Activated naive CD8-positive, alpha-beta T cell treated with anti-CD3 and anti-CD28 coated beads, Interleukin-2, amount 50 U/mL, for 24 hours (primary cell): ENCODE data around the gene RPGR.

Source experiments
- ATAC-seq: fragments of 150-1000 bp; cut with Tn5 transposase; one replicate; pipeline ENCODE4 v1.10.0; 2021
- DNase-seq: peaks from one replicate; pipeline ENCODE4 v3.0.0; 2021
- H3K27ac Mint-ChIP-seq: one replicate; pipeline ENCODE4 v1.8.0; 2021; ENCODE audit warnings: mild to moderate bottlenecking, mixed read lengths
- H3K27me3 Mint-ChIP-seq: one replicate; pipeline ENCODE4 v1.8.0; 2021; ENCODE audit warnings: mixed read lengths
- H3K36me3 Mint-ChIP-seq: one replicate; pipeline ENCODE4 v1.8.0; 2021; ENCODE audit warnings: low read depth, mixed read lengths
- H3K4me1 Mint-ChIP-seq: one replicate; pipeline ENCODE4 v1.8.0; 2021; ENCODE audit warnings: mixed read lengths
- H3K4me3 Mint-ChIP-seq: one replicate; pipeline ENCODE4 v1.8.0; 2021; ENCODE audit warnings: mild to moderate bottlenecking, moderate library complexity, mixed read lengths
- H3K9me3 Mint-ChIP-seq: one replicate; pipeline ENCODE4 v1.8.0; 2021; ENCODE audit warnings: mixed read lengths

RPGR gene

GRCh38 chrX:38342853-38343778 is 15.8 kb upstream of the RPGR start:
- H3K4me3 Mint-ChIP-seq = no peak overlapping the region
- H3K9me3 Mint-ChIP-seq = no peaks in the 10 kb centered on the region
- no peak for ATAC-seq
- DNase-seq = no peak
- H3K4me1 Mint-ChIP-seq = no peaks in the 10 kb centered on the region
- H3K27ac Mint-ChIP-seq = no peak overlapping the region
- H3K27me3 Mint-ChIP-seq = no peaks in the 10 kb centered on the region
- no peaks in the 10 kb centered on the region for H3K36me3 Mint-ChIP-seq

- Mint-ChIP-seq H3K36me3 (no peaks in the 10 kb centered on the region), H3K4me1 (no peaks in the 10 kb centered on the region), H3K4me3 (no peak overlapping the region), H3K9me3 (no peaks in the 10 kb centered on the region), H3K27ac (no peak overlapping the region), H3K27me3 (peaks cover 2% of the 10 kb centered on the region)
- DNase-seq (no peak), ATAC-seq (no peak)
Measured at GRCh38 chrX:38341442-38341841, 14.1 kb upstream of the RPGR start.

- H3K4me3 Mint-ChIP-seq = no peak overlapping the region
- no peak overlapping the region for H3K27ac Mint-ChIP-seq
- H3K9me3 Mint-ChIP-seq = no peaks in the 10 kb centered on the region
- no peak for DNase-seq
- no peaks in the 10 kb centered on the region for H3K36me3 Mint-ChIP-seq
- ATAC-seq = no peak
- no peaks in the 10 kb centered on the region for H3K4me1 Mint-ChIP-seq
- H3K27me3 Mint-ChIP-seq = peaks cover 2% of the 10 kb centered on the region
Measured at GRCh38 chrX:38336538-38337240, 9.4 kb upstream of the RPGR start.

GRCh38 chrX:38335382-38335781 is 8.1 kb upstream of the RPGR start:
- Mint-ChIP-seq H3K36me3 (no peaks in the 10 kb centered on the region), H3K27ac (no peak overlapping the region), H3K4me3 (no peak overlapping the region), H3K4me1 (no peaks in the 10 kb centered on the region), H3K27me3 (peaks cover 2% of the 10 kb centered on the region), H3K9me3 (no peaks in the 10 kb centered on the region)
- ATAC-seq = no peak
- DNase-seq = no peak

- ATAC-seq (no peak), DNase-seq (no peak)
- Mint-ChIP-seq H3K9me3 (no peaks in the 10 kb centered on the region), H3K4me3 (no peak overlapping the region), H3K27me3 (peaks cover 2% of the 10 kb centered on the region), H3K36me3 (no peaks in the 10 kb centered on the region), H3K27ac (no peak overlapping the region), H3K4me1 (peaks cover 9% of the 10 kb centered on the region)
Measured at GRCh38 chrX:38332505-38332904, 5.2 kb upstream of the RPGR start.

GRCh38 chrX:38327775-38328081 is 419 bp upstream of the RPGR start:
- no peaks in the 10 kb centered on the region for H3K9me3 Mint-ChIP-seq
- peaks cover 18% of the 10 kb centered on the region for H3K4me1 Mint-ChIP-seq
- ATAC-seq = no peak
- peak overlapping the region; percentile 85 for H3K4me3 Mint-ChIP-seq
- H3K36me3 Mint-ChIP-seq = no peaks in the 10 kb centered on the region
- DNase-seq = no peak
- no peaks in the 10 kb centered on the region for H3K27me3 Mint-ChIP-seq
- peak overlapping the region; percentile 67 for H3K27ac Mint-ChIP-seq

- DNase-seq (no peak), ATAC-seq (no peak)
- Mint-ChIP-seq H3K27ac (peak overlapping the region; percentile 39), H3K27me3 (no peaks in the 10 kb centered on the region), H3K4me3 (peak overlapping the region; percentile 85), H3K36me3 (peaks cover 3% of the 10 kb centered on the region), H3K9me3 (no peaks in the 10 kb centered on the region), H3K4me1 (peaks cover 18% of the 10 kb centered on the region)
Measured at GRCh38 chrX:38326086-38326485, 1.2 kb downstream of the RPGR start.

- no peak overlapping the region for H3K4me3 Mint-ChIP-seq
- ATAC-seq = no peak
- H3K9me3 Mint-ChIP-seq = no peaks in the 10 kb centered on the region
- H3K4me1 Mint-ChIP-seq = peaks cover 5% of the 10 kb centered on the region
- no peaks in the 10 kb centered on the region for H3K27me3 Mint-ChIP-seq
- no peak for DNase-seq
- H3K27ac Mint-ChIP-seq = no peak overlapping the region
- H3K36me3 Mint-ChIP-seq = peaks cover 3% of the 10 kb centered on the region
Measured at GRCh38 chrX:38320819-38321218, 6.5 kb downstream of the RPGR start.

GRCh38 chrX:38318606-38319005 is 8.7 kb downstream of the RPGR start:
- ATAC-seq = no peak
- no peak for DNase-seq
- Mint-ChIP-seq H3K27me3 (no peaks in the 10 kb centered on the region), H3K4me1 (no peaks in the 10 kb centered on the region), H3K36me3 (peaks cover 6% of the 10 kb centered on the region), H3K27ac (no peak overlapping the region), H3K4me3 (no peak overlapping the region), H3K9me3 (no peaks in the 10 kb centered on the region)

- H3K36me3 Mint-ChIP-seq = peaks cover 6% of the 10 kb centered on the region
- no peaks in the 10 kb centered on the region for H3K27me3 Mint-ChIP-seq
- no peaks in the 10 kb centered on the region for H3K9me3 Mint-ChIP-seq
- no peak overlapping the region for H3K4me3 Mint-ChIP-seq
- H3K4me1 Mint-ChIP-seq = no peaks in the 10 kb centered on the region
- no peak overlapping the region for H3K27ac Mint-ChIP-seq
- no peak for DNase-seq
- no peak for ATAC-seq
Measured at GRCh38 chrX:38318196-38318595, 9.1 kb downstream of the RPGR start.

GRCh38 chrX:38315186-38315585 is 12.1 kb downstream of the RPGR start:
- ATAC-seq = no peak
- H3K4me3 Mint-ChIP-seq = no peak overlapping the region

GRCh38 chrX:38313190-38313589 is 14.1 kb downstream of the RPGR start:
- Mint-ChIP-seq H3K27me3 (no peaks in the 10 kb centered on the region), H3K4me3 (no peak overlapping the region), H3K27ac (no peak overlapping the region), H3K9me3 (no peaks in the 10 kb centered on the region), H3K4me1 (no peaks in the 10 kb centered on the region), H3K36me3 (peaks cover 7% of the 10 kb centered on the region)
- ATAC-seq (no peak), DNase-seq (no peak)

More at GRCh38 chrX:38315186-38315585, 12.1 kb downstream of the RPGR start:
- Mint-ChIP-seq H3K4me1 (no peaks in the 10 kb centered on the region), H3K27me3 (no peaks in the 10 kb centered on the region), H3K9me3 (no peaks in the 10 kb centered on the region), H3K27ac (no peak overlapping the region), H3K36me3 (peaks cover 7% of the 10 kb centered on the region)
- no peak for DNase-seq

- Mint-ChIP-seq H3K9me3 (no peaks in the 10 kb centered on the region), H3K36me3 (peaks cover 9% of the 10 kb centered on the region), H3K27ac (no peak overlapping the region), H3K27me3 (no peaks in the 10 kb centered on the region), H3K4me1 (no peaks in the 10 kb centered on the region), H3K4me3 (no peak overlapping the region)
- ATAC-seq (no peak), DNase-seq (no peak)
Measured at GRCh38 chrX:38312436-38312835, 14.9 kb downstream of the RPGR start.

GRCh38 chrX:38311743-38312142 is 15.6 kb downstream of the RPGR start:
- ATAC-seq (no peak), DNase-seq (no peak)
- no peak overlapping the region for H3K27ac Mint-ChIP-seq
- no peaks in the 10 kb centered on the region for H3K27me3 Mint-ChIP-seq
- H3K9me3 Mint-ChIP-seq = no peaks in the 10 kb centered on the region
- H3K4me3 Mint-ChIP-seq = no peak overlapping the region
- no peaks in the 10 kb centered on the region for H3K4me1 Mint-ChIP-seq
- peaks cover 9% of the 10 kb centered on the region for H3K36me3 Mint-ChIP-seq

GRCh38 chrX:38305971-38306370 is 21.3 kb downstream of the RPGR start:
- Mint-ChIP-seq H3K27ac (no peak overlapping the region), H3K4me1 (no peaks in the 10 kb centered on the region), H3K27me3 (no peaks in the 10 kb centered on the region), H3K36me3 (peaks cover 6% of the 10 kb centered on the region), H3K4me3 (no peak overlapping the region), H3K9me3 (no peaks in the 10 kb centered on the region)
- DNase-seq (no peak), ATAC-seq (no peak)
